T-helper 2 cell treated with Interferon-gamma antibody and Interleukin-4, amounts not matched to agents 5 μg/mL and 100 μg/mL, for 36 hours (primary cell): ENCODE measurements around the gene G6PC1.
"Not testable (repeated sequence)": the region's sequence is repeated elsewhere in the genome, so short reads cannot be mapped to it uniquely, and the experiment has no call there.

Experiments used
- DNase-seq: peaks from one replicate; pipeline ENCODE4 v3.0.0; 2021; ENCODE audit warnings: low spot score
- H3K27ac Mint-ChIP-seq: one replicate; pipeline ENCODE4 v1.8.0; 2021; ENCODE audit warnings: mild to moderate bottlenecking, mixed read lengths
- H3K27me3 Mint-ChIP-seq: one replicate; pipeline ENCODE4 v1.8.0; 2021; ENCODE audit warnings: low read depth, mixed read lengths
- H3K36me3 Mint-ChIP-seq: one replicate; pipeline ENCODE4 v1.8.0; 2021; ENCODE audit warnings: low read depth, mixed read lengths
- H3K4me1 Mint-ChIP-seq: one replicate; pipeline ENCODE4 v1.8.0; 2021; ENCODE audit warnings: low read depth, mixed read lengths
- H3K4me3 Mint-ChIP-seq: one replicate; pipeline ENCODE4 v1.8.0; 2022; ENCODE audit warnings: mild to moderate bottlenecking, moderate library complexity, mixed read lengths
- H3K9me3 Mint-ChIP-seq: one replicate; pipeline ENCODE4 v1.8.0; 2021; ENCODE audit warnings: mixed read lengths

Gene G6PC1

DNA sequence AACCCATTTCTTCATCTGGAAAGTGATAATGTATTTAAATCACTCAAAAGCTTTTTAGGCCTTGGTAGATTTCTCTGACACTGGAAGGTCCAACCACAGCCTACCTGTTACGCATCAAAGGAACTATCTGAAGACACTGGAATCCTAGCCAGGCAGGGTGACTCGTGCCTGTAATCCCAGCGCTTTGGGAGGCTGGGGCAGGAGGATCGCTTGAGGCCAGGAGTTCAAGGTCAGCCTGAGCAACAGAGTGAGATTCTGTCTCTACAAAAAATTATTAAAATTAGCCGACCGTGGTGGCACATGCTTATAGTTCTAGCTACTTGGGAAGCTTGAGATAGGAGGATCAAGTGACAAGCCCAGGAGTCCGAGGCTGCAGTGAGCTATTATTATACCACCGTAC is 18.4 kb upstream of the G6PC1 start:
- Mint-ChIP-seq H3K4me3 (no peak overlapping the region), H3K27me3 (peaks cover 7% of the 10 kb centered on the region), H3K27ac (no peak overlapping the region), H3K4me1 (peaks cover 3% of the 10 kb centered on the region), H3K36me3 (no peaks in the 10 kb centered on the region), H3K9me3 (no peaks in the 10 kb centered on the region)
- DNase-seq: no peak

- Mint-ChIP-seq H3K27ac (no peak overlapping the region), H3K36me3 (no peaks in the 10 kb centered on the region), H3K4me3 (no peak overlapping the region), H3K9me3 (no peaks in the 10 kb centered on the region), H3K4me1 (peaks cover 3% of the 10 kb centered on the region), H3K27me3 (peaks cover 5% of the 10 kb centered on the region)
- no peak for DNase-seq
Measured at GRCh38 chr17:42883802-42884558, 16.6 kb upstream of the G6PC1 start.

- H3K4me1 Mint-ChIP-seq, DNase-seq, H3K27ac Mint-ChIP-seq, H3K4me3 Mint-ChIP-seq, H3K36me3 Mint-ChIP-seq, H3K9me3 Mint-ChIP-seq, H3K27me3 Mint-ChIP-seq: not testable (repeated sequence)
Measured at GRCh38 chr17:42885806-42886205, 14.8 kb upstream of the G6PC1 start.

- H3K9me3 Mint-ChIP-seq: no peaks in the 10 kb centered on the region
- peaks cover 3% of the 10 kb centered on the region for H3K4me1 Mint-ChIP-seq
- peaks cover 5% of the 10 kb centered on the region for H3K27me3 Mint-ChIP-seq
- H3K4me3 Mint-ChIP-seq: no peak overlapping the region
- H3K27ac Mint-ChIP-seq: no peak overlapping the region
- H3K36me3 Mint-ChIP-seq: no peaks in the 10 kb centered on the region
- no peak for DNase-seq
Measured at GRCh38 chr17:42886283-42887176, 14.1 kb upstream of the G6PC1 start.

DNA sequence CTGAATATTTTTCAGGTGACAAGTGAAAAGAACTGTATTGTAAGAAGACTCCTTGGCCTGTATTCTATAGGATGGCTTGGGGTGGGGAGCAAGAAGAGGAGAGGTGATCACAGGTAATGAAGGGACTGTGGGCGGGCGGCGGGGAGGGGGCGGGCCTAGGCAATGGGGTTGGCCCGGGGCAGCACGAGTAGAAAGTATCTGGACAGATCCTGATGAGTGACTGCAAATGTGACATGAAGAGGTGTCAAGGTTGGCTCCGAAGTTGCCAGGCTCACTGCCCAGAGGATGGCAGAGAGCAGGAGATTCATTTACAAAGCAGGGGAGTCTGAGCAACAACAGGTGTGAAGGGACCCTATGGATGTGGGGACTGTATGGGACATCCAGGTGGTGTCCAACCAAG is 10.8 kb upstream of the G6PC1 start:
- Mint-ChIP-seq H3K9me3 (no peaks in the 10 kb centered on the region), H3K27ac (no peak overlapping the region), H3K4me3 (no peak overlapping the region), H3K36me3 (no peaks in the 10 kb centered on the region), H3K27me3 (peaks cover 23% of the 10 kb centered on the region), H3K4me1 (peaks cover 5% of the 10 kb centered on the region)
- DNase-seq: no peak

DNA sequence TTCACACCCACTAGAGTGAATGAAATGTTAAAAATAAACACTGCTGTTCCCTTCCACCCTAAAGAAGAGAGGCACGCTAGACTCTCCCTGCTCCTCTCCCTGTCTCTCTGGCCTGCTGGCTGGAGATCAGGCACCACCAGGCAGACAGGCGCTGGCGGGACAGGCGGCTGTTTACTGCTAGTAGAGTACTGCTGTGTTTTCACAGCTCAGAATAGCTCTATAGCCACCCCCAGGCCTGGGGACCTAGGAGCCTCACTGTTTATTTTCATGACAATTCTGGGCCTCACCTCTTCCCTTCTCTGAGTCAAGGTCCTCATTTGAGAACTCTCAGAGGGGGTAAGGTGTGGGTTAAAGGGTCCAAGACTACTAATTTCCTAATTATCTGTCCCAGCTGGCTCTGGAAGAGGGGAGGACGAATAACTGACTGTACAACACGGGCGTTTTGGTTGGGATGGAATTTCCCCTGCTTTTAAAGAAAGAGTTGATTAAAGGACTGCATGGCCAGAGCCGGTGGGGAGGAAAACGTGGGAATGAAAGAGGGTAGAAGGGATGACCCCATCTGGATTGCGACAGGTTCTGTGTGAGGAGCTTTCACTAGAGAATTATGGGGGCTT is 9.0 kb upstream of the G6PC1 start:
- H3K27ac Mint-ChIP-seq: no peak overlapping the region

GRCh38 chr17:42893359-42893758 is 7.2 kb upstream of the G6PC1 start:
- no peak for DNase-seq
- H3K27ac Mint-ChIP-seq: no peak overlapping the region

More for the DNA sequence above, 9.0 kb upstream of the G6PC1 start:
- no peaks in the 10 kb centered on the region for H3K36me3 Mint-ChIP-seq
- peaks cover 19% of the 10 kb centered on the region for H3K27me3 Mint-ChIP-seq
- no peak overlapping the region for H3K4me3 Mint-ChIP-seq
- H3K4me1 Mint-ChIP-seq: peaks cover 2% of the 10 kb centered on the region
- no peak for DNase-seq
- H3K9me3 Mint-ChIP-seq: no peaks in the 10 kb centered on the region

GRCh38 chr17:42894283-42895184 is 6.1 kb upstream of the G6PC1 start:
- H3K9me3 Mint-ChIP-seq: no peaks in the 10 kb centered on the region
- H3K4me3 Mint-ChIP-seq: no peak overlapping the region
- H3K27ac Mint-ChIP-seq: no peak overlapping the region
- H3K4me1 Mint-ChIP-seq: peaks cover 2% of the 10 kb centered on the region
- DNase-seq: no peak
- H3K36me3 Mint-ChIP-seq: no peaks in the 10 kb centered on the region
- peaks cover 24% of the 10 kb centered on the region for H3K27me3 Mint-ChIP-seq

More at GRCh38 chr17:42893359-42893758, 7.2 kb upstream of the G6PC1 start:
- Mint-ChIP-seq H3K4me3 (no peak overlapping the region), H3K9me3 (no peaks in the 10 kb centered on the region), H3K27me3 (peaks cover 18% of the 10 kb centered on the region), H3K36me3 (no peaks in the 10 kb centered on the region), H3K4me1 (peaks cover 2% of the 10 kb centered on the region)

- peaks cover 2% of the 10 kb centered on the region for H3K4me1 Mint-ChIP-seq
- no peak overlapping the region for H3K27ac Mint-ChIP-seq
- H3K36me3 Mint-ChIP-seq: no peaks in the 10 kb centered on the region
- H3K4me3 Mint-ChIP-seq: no peak overlapping the region
- no peaks in the 10 kb centered on the region for H3K9me3 Mint-ChIP-seq
- DNase-seq: no peak
- peaks cover 24% of the 10 kb centered on the region for H3K27me3 Mint-ChIP-seq
Measured at GRCh38 chr17:42895185-42895555, 5.4 kb upstream of the G6PC1 start.

GRCh38 chr17:42898147-42898811 is 2.3 kb upstream of the G6PC1 start:
- Mint-ChIP-seq H3K9me3 (no peaks in the 10 kb centered on the region), H3K36me3 (no peaks in the 10 kb centered on the region), H3K27me3 (peaks cover 23% of the 10 kb centered on the region), H3K4me1 (peaks cover 2% of the 10 kb centered on the region), H3K4me3 (no peak overlapping the region), H3K27ac (no peak overlapping the region)
- DNase-seq: no peak

DNA sequence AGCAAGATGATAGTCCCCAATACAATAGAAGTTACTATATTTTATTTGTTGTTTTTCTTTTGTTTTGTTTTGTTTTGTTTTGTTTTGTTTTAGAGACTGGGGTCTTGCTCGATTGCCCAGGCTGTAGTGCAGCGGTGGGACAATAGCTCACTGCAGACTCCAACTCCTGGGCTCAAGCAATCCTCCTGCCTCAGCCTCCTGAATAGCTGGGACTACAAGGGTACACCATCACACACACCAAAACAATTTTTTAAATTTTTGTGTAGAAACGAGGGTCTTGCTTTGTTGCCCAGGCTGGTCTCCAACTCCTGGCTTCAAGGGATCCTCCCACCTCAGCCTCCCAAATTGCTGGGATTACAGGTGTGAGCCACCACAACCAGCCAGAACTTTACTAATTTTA is 618 bp upstream of the G6PC1 start:
- not testable (repeated sequence) for H3K9me3 Mint-ChIP-seq, H3K27ac Mint-ChIP-seq, H3K4me1 Mint-ChIP-seq, H3K27me3 Mint-ChIP-seq, DNase-seq, H3K36me3 Mint-ChIP-seq, H3K4me3 Mint-ChIP-seq

- H3K27ac Mint-ChIP-seq: no peak overlapping the region
- peaks cover 8% of the 10 kb centered on the region for H3K27me3 Mint-ChIP-seq
- H3K4me3 Mint-ChIP-seq: no peak overlapping the region
- no peaks in the 10 kb centered on the region for H3K36me3 Mint-ChIP-seq
- no peaks in the 10 kb centered on the region for H3K4me1 Mint-ChIP-seq
- DNase-seq: no peak
- no peaks in the 10 kb centered on the region for H3K9me3 Mint-ChIP-seq
Measured at GRCh38 chr17:42901535-42902229, 1.1 kb downstream of the G6PC1 start.

DNA sequence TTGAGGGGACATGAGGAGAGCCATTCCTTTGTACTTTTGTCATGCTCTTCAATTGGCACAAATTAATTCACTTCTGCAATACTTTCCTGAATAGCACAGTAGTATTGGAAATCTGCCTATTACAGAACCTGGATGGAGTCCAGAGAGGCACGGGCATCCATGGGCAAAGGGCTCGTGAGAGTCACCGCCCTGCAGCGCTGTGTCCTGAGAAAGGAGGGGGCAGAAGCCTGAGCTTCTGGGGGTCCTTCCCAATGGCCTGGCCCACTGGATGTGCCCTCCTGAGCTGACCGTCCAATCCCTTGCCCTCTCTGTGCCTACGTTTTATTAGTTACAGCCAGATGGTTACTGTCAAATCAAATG is 3.5 kb downstream of the G6PC1 start:
- Mint-ChIP-seq H3K4me1 (no peaks in the 10 kb centered on the region), H3K36me3 (no peaks in the 10 kb centered on the region), H3K27ac (no peak overlapping the region), H3K9me3 (no peaks in the 10 kb centered on the region), H3K4me3 (no peak overlapping the region), H3K27me3 (peaks cover 7% of the 10 kb centered on the region)
- no peak for DNase-seq
